Stimulated activated CD8-positive, alpha-beta memory T cell treated with anti-CD3 and anti-CD28 coated beads, Interleukin-12 subunit alpha, Interleukin-12 subunit beta, amount 100 ng/mL, for 1 hour (primary cell): Measurements from ENCODE around the gene TBL3.

Experiments
- DNase-seq: peaks from one replicate; pipeline ENCODE4 v3.0.0-alpha.2; 2020; ENCODE audit warnings: low read depth

TBL3 gene

GRCh38 chr16:2016407-2016922 lies 44.6 kb downstream of the TBL3 start:
- DNase-seq: no peak

DNA sequence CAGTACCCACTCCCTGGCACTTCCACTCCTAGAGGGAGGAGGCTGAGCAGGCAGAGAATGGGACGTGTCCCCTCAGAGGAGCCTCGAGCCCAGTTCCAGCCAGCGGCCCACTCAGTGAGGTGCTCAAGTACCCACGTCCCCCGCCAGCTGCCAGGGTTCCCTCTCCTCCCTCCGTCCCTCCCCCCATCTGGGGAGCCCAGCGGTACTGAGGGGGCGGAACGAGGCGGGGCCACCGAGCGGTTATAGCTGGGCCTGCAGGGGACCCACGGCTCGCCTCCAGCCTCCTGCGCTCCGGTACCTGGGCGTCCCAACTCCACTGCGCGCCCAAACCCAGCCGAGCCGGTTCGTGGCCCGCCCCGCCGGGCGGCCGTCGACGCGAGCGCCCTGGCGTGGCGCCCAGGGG lies 47.7 kb downstream of the TBL3 start, which contains the start of gene NPW:
TSS of gene NPW (plus strand) at position 268 of the 403 bp plus-strand sequence.
- DNase-seq: no peak

DNA sequence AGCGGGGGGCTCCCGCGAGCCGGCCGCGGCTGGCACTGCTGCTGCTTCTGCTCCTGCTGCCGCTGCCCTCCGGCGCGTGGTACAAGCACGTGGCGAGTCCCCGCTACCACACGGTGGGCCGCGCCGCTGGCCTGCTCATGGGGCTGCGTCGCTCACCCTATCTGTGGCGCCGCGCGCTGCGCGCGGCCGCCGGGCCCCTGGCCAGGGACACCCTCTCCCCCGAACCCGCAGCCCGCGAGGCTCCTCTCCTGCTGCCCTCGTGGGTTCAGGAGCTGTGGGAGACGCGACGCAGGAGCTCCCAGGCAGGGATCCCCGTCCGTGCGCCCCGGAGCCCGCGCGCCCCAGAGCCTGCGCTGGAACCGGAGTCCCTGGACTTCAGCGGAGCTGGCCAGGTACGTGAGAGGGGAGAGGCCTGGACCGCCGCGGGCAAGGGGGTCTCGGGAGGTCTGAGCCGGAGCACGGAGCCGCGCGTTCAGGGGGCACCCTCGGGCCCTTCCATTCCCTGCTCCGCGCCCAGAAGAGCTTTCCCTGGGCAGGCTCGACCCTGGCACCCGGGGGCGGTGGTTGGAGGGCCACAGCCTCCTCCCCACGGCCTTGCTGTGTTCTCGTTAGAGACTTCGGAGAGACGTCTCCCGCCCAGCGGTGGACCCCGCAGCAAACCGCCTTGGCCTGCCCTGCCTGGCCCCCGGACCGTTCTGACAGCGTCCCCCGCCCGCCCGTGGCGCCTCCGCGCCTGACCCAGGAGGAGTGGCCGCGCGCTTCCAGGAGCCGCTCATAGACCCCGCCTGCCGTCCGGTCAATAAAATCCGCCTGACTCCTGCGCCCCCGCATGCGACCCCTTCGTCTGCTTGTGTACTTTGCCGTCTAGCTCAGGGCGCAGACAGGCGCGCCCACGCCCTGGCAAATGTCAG lies 48.3 kb downstream of the TBL3 start:
- no peak for DNase-seq

- no peak for DNase-seq
These were observed 50.9 kb downstream of the TBL3 start for GRCh38 chr16:2022723-2023091.

GRCh38 chr16:2023092-2024031 lies 51.5 kb downstream of the TBL3 start:
- peak; percentile 92 for DNase-seq

DNA sequence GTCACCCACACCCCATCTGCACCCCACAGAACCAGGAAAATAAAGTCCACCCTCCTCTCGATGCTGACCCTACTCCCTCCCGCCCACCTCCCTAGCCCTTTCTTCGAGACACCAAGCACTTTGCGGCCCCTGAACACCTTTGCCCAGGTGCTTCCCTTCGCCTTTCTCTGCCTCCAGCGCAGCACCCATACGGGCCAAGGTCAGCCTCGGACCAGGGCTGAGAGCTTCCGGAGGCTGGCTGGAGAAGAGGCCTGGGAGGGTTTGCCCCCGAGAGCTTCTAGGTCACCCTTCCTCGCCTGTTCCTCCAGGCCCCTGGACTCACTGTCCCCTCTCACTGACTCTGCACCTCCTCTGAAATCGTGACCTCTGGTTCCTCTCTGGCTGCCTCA lies 52.2 kb downstream of the TBL3 start:
- DNase-seq: no peak

GRCh38 chr16:2025251-2025650 lies 53.4 kb downstream of the TBL3 start:
- no peak for DNase-seq

GRCh38 chr16:2025878-2026460 lies 54.1 kb downstream of the TBL3 start:
- no peak for DNase-seq

DNA sequence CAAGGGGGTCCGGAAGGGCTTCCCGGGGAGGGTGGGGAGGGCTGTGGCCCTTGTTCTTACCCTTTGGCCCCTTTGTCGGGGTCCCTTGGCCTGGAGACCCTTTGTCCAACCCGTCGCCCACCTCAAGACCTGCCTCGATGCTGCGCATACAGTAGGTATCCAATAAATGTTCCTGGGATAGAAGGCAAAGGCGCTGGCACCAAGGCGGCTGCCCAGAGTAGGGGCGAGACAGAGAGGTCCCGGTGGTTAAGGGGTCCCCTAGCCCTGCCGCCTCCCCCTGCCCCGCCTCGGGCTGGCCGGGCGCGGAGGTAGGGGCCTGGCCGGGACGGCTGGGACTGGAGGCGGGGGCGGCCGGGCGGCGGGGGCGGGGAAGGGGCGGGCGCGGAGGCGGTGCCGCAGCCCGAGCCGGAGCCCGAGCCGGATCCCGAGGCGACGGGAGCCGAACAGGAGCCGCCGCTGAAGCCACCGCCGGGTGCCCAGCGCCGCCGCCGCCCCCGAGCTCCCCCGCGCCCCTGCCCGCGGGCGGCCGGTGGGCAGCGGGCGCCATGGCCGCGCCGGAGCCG lies 54.7 kb downstream of the TBL3 start, which contains the start of gene NHERF2:
TSS of gene NHERF2 (plus strand) at position 442 of the 563 bp plus-strand sequence. CDS start at position 546, 104 bp downstream.
- no peak for DNase-seq

DNA sequence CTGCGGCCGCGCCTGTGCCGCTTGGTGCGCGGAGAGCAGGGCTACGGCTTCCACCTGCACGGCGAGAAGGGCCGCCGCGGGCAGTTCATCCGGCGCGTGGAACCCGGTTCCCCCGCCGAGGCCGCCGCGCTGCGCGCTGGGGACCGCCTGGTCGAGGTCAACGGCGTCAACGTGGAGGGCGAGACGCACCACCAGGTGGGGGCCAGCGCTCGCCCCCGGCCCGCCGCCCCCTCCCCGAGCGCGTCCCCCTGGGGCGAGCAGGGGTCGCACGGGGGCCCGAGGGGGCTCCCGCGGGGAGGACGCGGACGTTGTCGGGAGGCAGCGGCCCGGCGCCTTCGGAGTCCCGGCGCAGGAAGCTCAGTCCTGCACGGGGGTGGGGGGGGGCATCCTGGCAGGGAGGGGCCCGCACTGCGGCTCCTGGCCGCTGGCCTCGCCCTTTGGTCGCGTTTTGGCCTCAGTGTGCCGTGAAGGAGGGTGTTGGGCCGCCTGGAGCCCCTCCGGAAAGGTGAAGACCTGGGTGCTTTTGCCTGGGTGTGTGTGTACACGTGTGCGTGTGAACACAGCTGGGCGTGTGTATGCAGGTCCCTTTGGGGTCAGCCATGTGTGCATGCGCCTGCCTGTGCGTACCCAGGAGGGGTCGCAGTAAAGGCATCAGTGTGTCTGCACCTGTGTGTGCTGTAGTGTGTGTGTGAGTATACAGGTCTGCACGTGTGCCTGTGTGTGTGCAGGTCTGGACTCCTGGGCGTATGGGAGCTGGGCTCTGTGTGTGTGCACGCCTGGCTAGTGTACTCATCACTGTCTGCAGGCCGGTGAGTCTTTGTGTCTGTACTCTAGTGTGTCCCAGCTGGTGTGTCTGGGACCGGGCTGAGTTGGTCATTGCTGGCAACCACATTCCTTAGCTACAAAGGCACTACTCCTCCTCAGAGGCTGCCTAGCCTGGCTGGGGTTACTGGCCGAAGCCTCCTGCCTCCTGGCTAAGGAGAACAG lies 55.5 kb downstream of the TBL3 start:
- DNase-seq: no peak

DNA sequence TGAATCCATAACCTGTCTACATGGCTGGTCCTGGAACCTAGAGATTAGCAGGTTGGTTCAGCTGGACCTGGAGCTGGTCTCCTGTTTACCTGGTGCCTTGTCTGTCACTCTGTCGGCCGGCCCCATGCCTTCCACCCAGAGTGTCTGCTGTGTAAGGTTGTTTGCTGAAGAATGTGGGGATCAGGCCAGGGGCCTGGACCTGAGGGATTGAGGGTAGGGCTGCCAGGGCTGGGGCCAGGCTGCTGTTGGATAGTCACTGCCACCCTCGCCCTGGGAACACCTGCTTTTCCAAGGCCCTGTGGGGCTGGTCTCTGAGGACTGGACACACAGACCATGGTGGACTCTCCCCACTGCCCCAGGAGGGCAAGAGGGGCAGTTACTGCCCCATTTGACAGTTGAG lies 56.3 kb downstream of the TBL3 start:
- DNase-seq: no peak

- no peak for DNase-seq
These were observed 56.9 kb downstream of the TBL3 start for GRCh38 chr16:2028620-2029220.

GRCh38 chr16:2029350-2029749 lies 57.5 kb downstream of the TBL3 start:
- DNase-seq: no peak

DNA sequence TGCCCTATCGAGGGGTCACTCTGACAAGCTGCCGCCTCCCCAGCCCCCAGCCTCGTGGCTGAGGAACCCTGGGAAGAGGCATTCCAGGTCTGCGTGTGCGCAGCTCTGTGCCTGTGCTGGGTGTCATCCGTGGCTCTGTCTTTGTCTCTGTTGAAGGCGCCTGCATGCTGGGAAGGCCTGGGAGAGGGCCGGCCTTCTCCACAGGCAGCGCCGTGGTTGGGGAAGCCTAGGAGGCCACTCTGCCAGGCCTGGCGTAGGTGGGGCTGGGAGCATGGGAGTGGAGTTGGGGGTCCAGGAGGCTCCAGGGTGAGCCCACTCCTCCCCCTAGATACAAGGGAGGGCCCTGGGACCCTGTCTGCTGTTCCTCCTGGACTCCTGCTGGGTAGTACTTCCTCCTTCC lies 58.2 kb downstream of the TBL3 start:
- no peak for DNase-seq

GRCh38 chr16:2031081-2031577 lies 59.3 kb downstream of the TBL3 start:
- no peak for DNase-seq
